Measurements from ENCODE around the gene NCKAP5. TPM values are rescaled to one million over a fixed set of nuclear protein-coding genes. Genes with fewer than 3 reads are reported as not detected.

The NCKAP5 gene
- total and polyA plus RNA-seq, 2 donors (not counting 1 experiment from before 2014, with no cell fraction given): not detected

- no peaks in the 10 kb centered on the region for H3K9me3 Mint-ChIP-seq (ENCODE audit: insufficient read depth)
- H3K4me3 Mint-ChIP-seq: no peak overlapping the region
- H3K27ac ChIP-seq (ENCODE audit: low read length in 2 of 2): no peak overlapping the region
- H3K27me3 Mint-ChIP-seq: no peaks in the 10 kb centered on the region
- no peaks in the 10 kb centered on the region for H3K9me3 ChIP-seq (ENCODE audit: control extremely low read depth in 1 of 3, control insufficient read depth in 2 of 3, insufficient read depth in 1 of 3, low read length in 2 of 3)
- no peak overlapping the region for H3K9ac ChIP-seq (ENCODE audit: low read length)
- H3K4me2 ChIP-seq (replicated peaks; ENCODE audit: low read depth, low read length, poor library complexity, severe bottlenecking): no peak overlapping the region
- 50% methylated on average over 1 of the region's 2 CpGs for WGBS (ENCODE audit: insufficient coverage)
- H3K4me1 ChIP-seq (ENCODE audit: control insufficient read depth in 2 of 2, insufficient read depth in 2 of 2, low read length in 2 of 2): no peaks in the 10 kb centered on the region
- POLR2A ChIA-PET: no interaction called here
- TF ChIP-seq EZH2 (IDR thresholded peaks at IDR 0.05; ENCODE audit: borderline replicate concordance, insufficient read depth, low read depth, low read length, poor library complexity, severe bottlenecking): no peak
- no peaks in the 10 kb centered on the region for H3K4me1 Mint-ChIP-seq
- H2AFZ ChIP-seq (ENCODE audit: insufficient read depth, low read depth, low read length, poor library complexity, severe bottlenecking): no peak overlapping the region
- H3K4me3 ChIP-seq (ENCODE audit: control extremely low read depth in 1 of 5, extremely low read depth in 1 of 5, insufficient read depth in 1 of 5, low read depth in 2 of 5, low read length in 4 of 5): no peak overlapping the region
- H3K36me3 ChIP-seq (replicated peaks in 1 of 2; ENCODE audit: control extremely low read depth in 1 of 2, control insufficient read depth in 1 of 2, extremely low read depth in 1 of 2, insufficient read depth in 2 of 2, low read length in 1 of 2): no peaks in the 10 kb centered on the region
- CTCF ChIA-PET: no interaction called here
- no peaks in the 10 kb centered on the region for H4K20me1 ChIP-seq (ENCODE audit: control insufficient read depth, insufficient read depth, low read length, poor library complexity, severe bottlenecking)
- ATAC-seq (ENCODE audit: low read depth) (no peak), DNase-seq (no peak)
- no peak overlapping the region for H3K27ac Mint-ChIP-seq
- H3K27me3 ChIP-seq (replicated peaks in 1 of 4; ENCODE audit: control extremely low read depth in 1 of 4, control insufficient read depth in 3 of 4, insufficient read depth in 4 of 4, low read length in 3 of 4): no peaks in the 10 kb centered on the region
- H3K79me2 ChIP-seq (ENCODE audit: control insufficient read depth, insufficient read depth, low read length): no peaks in the 10 kb centered on the region
- intact Hi-C loops (cut with micrococcal nuclease): no loop called here
These were observed 150.2 kb downstream of the NCKAP5 start for GRCh38 chr2:133418021-133418420.

- H3K4me2 ChIP-seq (replicated peaks; ENCODE audit: low read depth, low read length, poor library complexity, severe bottlenecking): no peak overlapping the region
- H3K4me3 ChIP-seq (ENCODE audit: control extremely low read depth in 1 of 5, extremely low read depth in 1 of 5, insufficient read depth in 1 of 5, low read depth in 2 of 5, low read length in 4 of 5): no peak overlapping the region
- no peaks in the 10 kb centered on the region for H3K4me1 ChIP-seq (ENCODE audit: control insufficient read depth in 2 of 2, insufficient read depth in 2 of 2, low read length in 2 of 2)
- H3K4me1 Mint-ChIP-seq: no peaks in the 10 kb centered on the region
- no peaks in the 10 kb centered on the region for H4K20me1 ChIP-seq (ENCODE audit: control insufficient read depth, insufficient read depth, low read length, poor library complexity, severe bottlenecking)
- H2AFZ ChIP-seq (ENCODE audit: insufficient read depth, low read depth, low read length, poor library complexity, severe bottlenecking): no peak overlapping the region
- H3K9me3 Mint-ChIP-seq (ENCODE audit: insufficient read depth): no peaks in the 10 kb centered on the region
- DNase-seq: no peak
- no peaks in the 10 kb centered on the region for H3K27me3 Mint-ChIP-seq
- no peak for ATAC-seq (ENCODE audit: low read depth)
- H3K27me3 ChIP-seq (replicated peaks in 1 of 4; ENCODE audit: control extremely low read depth in 1 of 4, control insufficient read depth in 3 of 4, insufficient read depth in 4 of 4, low read length in 3 of 4): no peaks in the 10 kb centered on the region
- TF ChIP-seq EZH2 (IDR thresholded peaks at IDR 0.05; ENCODE audit: borderline replicate concordance, insufficient read depth, low read depth, low read length, poor library complexity, severe bottlenecking): no peak
- no peak for TF ChIP-seq CTCF (IDR thresholded peaks at IDR 0.05)
- no peaks in the 10 kb centered on the region for H3K79me2 ChIP-seq (ENCODE audit: control insufficient read depth, insufficient read depth, low read length)
- H3K36me3 ChIP-seq (replicated peaks in 1 of 2; ENCODE audit: control extremely low read depth in 1 of 2, control insufficient read depth in 1 of 2, extremely low read depth in 1 of 2, insufficient read depth in 2 of 2, low read length in 1 of 2): no peaks in the 10 kb centered on the region
- intact Hi-C loops (cut with micrococcal nuclease): no loop called here
- H3K9me3 ChIP-seq (ENCODE audit: control extremely low read depth in 1 of 3, control insufficient read depth in 2 of 3, insufficient read depth in 1 of 3, low read length in 2 of 3): no peaks in the 10 kb centered on the region
- no peak overlapping the region for H3K27ac ChIP-seq (ENCODE audit: low read length in 2 of 2)
- H3K9ac ChIP-seq (ENCODE audit: low read length): no peak overlapping the region
- ChIA-PET POLR2A (no interaction called here), CTCF (no interaction called here)
- 81% methylated on average over 4 of the region's 4 CpGs for WGBS (ENCODE audit: insufficient coverage)
- H3K4me3 Mint-ChIP-seq: no peak overlapping the region
- H3K27ac Mint-ChIP-seq: no peak overlapping the region
These were observed 150.8 kb downstream of the NCKAP5 start for GRCh38 chr2:133417415-133417814.
